DND-41 (cell line): ENCODE measurements around the gene MED12L.
"Not testable (repeated sequence)": the region's sequence is repeated elsewhere in the genome, so short reads cannot be mapped to it uniquely, and the experiment has no call there.

Source experiments
- ATAC-seq: fragments of 200-7000 bp; cut with Tn5 transposase; 3 replicates; pipeline ENCODE4 v1.9.1; 2021; ENCODE audit warnings: low read depth; ENCODE audit not compliant: insufficient read depth
- DNase-seq: peaks from one replicate; pipeline ENCODE4 v3.0.0-alpha.2; 2020
- H2AFZ ChIP-seq: 2 replicates; pipeline ENCODE4 v1.6.0; 2012; ENCODE audit warnings: low read depth, low read length
- H3K27ac ChIP-seq: 2 replicates; pipeline ENCODE4 v1.5.1; 2012; ENCODE audit warnings: low read length, inconsistent platforms
- H3K27me3 ChIP-seq: fragments of 200-600 bp; sonication (generic); 2 replicates; pipeline ENCODE4 v1.6.0; 2012; ENCODE audit warnings: low read length, mild to moderate bottlenecking, inconsistent platforms; ENCODE audit not compliant: insufficient read depth, poor library complexity
- H3K36me3 ChIP-seq: 2 replicates; pipeline ENCODE4 v1.5.1; 2012; ENCODE audit warnings: low read length, inconsistent platforms; ENCODE audit not compliant: insufficient read depth
- H3K4me1 ChIP-seq: 2 replicates; pipeline ENCODE4 v1.5.1; 2012; ENCODE audit warnings: mild to moderate bottlenecking, low read length; ENCODE audit not compliant: insufficient read depth
- H3K4me2 ChIP-seq: 2 replicates; pipeline ENCODE4 v1.6.0; 2012; ENCODE audit warnings: mild to moderate bottlenecking, moderate library complexity, low read length, inconsistent platforms; ENCODE audit not compliant: insufficient read depth
- H3K4me3 ChIP-seq, 2 experiments: fragments of 200-600 bp in 1 of 2; shearing (Covaris generic) in 1 of 2; 2 replicates each; pipeline ENCODE4 v1.5.1; 2012 to 2016; ENCODE audit warnings: inconsistent platforms in 2 of 2, low read length in 2 of 2, mild to moderate bottlenecking in 2 of 2, low read depth in 1 of 2, moderate library complexity in 1 of 2
- H3K79me2 ChIP-seq: 2 replicates; pipeline ENCODE4 v1.6.0; 2012; ENCODE audit warnings: low read length, inconsistent platforms; ENCODE audit not compliant: insufficient read depth
- H3K9ac ChIP-seq: 2 replicates; pipeline ENCODE4 v1.6.0; 2012; ENCODE audit warnings: low read depth, mild to moderate bottlenecking, inconsistent platforms, low read length, moderate library complexity
- H3K9me3 ChIP-seq: 2 replicates; pipeline ENCODE4 v1.5.1; 2012; ENCODE audit warnings: low read length, moderate library complexity, mild to moderate bottlenecking, inconsistent platforms; ENCODE audit not compliant: insufficient read depth, severe bottlenecking
- H4K20me1 ChIP-seq: 2 replicates; pipeline ENCODE4 v1.6.0; 2012; ENCODE audit warnings: low read length; ENCODE audit not compliant: insufficient read depth
- CTCF ChIP-seq: IDR thresholded peaks from 2 replicates; pipeline ENCODE4 v1.5.1; 2012; ENCODE audit warnings: borderline replicate concordance, low read length, moderate library complexity, mild to moderate bottlenecking; ENCODE audit not compliant: poor library complexity, severe bottlenecking; ENCODE audit errors: extremely low read depth
- EZH2 ChIP-seq: IDR thresholded peaks from 3 replicates; pipeline ENCODE4 v1.6.1; 2012; ENCODE audit warnings: borderline replicate concordance, low read depth, mild to moderate bottlenecking, moderate library complexity, low read length, inconsistent platforms; ENCODE audit not compliant: severe bottlenecking

Gene MED12L

GRCh38 chr3:151058740-151059139, 26.7 kb upstream of the MED12L start:
- no peak for DNase-seq
- Histone ChIP-seq H3K79me2 (no peaks in the 10 kb centered on the region), H3K4me1 (no peaks in the 10 kb centered on the region), H3K4me2 (no peak overlapping the region), H3K27me3 (peaks cover 5% of the 10 kb centered on the region), H3K4me3 (no peak overlapping the region), H4K20me1 (no peaks in the 10 kb centered on the region), H3K36me3 (no peaks in the 10 kb centered on the region), H3K9ac (no peak overlapping the region), H3K27ac (no peak overlapping the region), H2AFZ (no peak overlapping the region), H3K9me3 (no peaks in the 10 kb centered on the region)
- no peak for ATAC-seq
- TF ChIP-seq CTCF (no peak), EZH2 (no peak)

GRCh38 chr3:151062611-151063010, 22.9 kb upstream of the MED12L start:
- TF ChIP-seq EZH2 (no peak), CTCF (no peak)
- Histone ChIP-seq H3K4me3 (no peak overlapping the region), H3K4me2 (no peak overlapping the region), H3K9ac (no peak overlapping the region), H3K9me3 (no peaks in the 10 kb centered on the region), H2AFZ (no peak overlapping the region), H3K79me2 (no peaks in the 10 kb centered on the region), H3K27ac (no peak overlapping the region), H3K27me3 (no peaks in the 10 kb centered on the region), H3K4me1 (no peaks in the 10 kb centered on the region), H3K36me3 (no peaks in the 10 kb centered on the region), H4K20me1 (no peaks in the 10 kb centered on the region)
- no peak for DNase-seq
- ATAC-seq, result no peak

GRCh38 chr3:151067158-151067557, 18.3 kb upstream of the MED12L start:
- H3K4me2 ChIP-seq, result no peak overlapping the region
- H3K4me3 ChIP-seq, result no peak overlapping the region
- no peak overlapping the region for H3K9ac ChIP-seq
- TF ChIP-seq CTCF (peak; percentile 69), EZH2 (no peak)
- H3K9me3 ChIP-seq, result no peaks in the 10 kb centered on the region
- H3K27me3 ChIP-seq, result peaks cover 3% of the 10 kb centered on the region
- no peaks in the 10 kb centered on the region for H3K36me3 ChIP-seq
- H2AFZ ChIP-seq, result no peak overlapping the region
- DNase-seq (peak; percentile 40), ATAC-seq (peak; percentile 83)
- no peaks in the 10 kb centered on the region for H4K20me1 ChIP-seq
- no peaks in the 10 kb centered on the region for H3K79me2 ChIP-seq
- H3K4me1 ChIP-seq, result no peaks in the 10 kb centered on the region
- no peak overlapping the region for H3K27ac ChIP-seq

GRCh38 chr3:151072842-151073241, 12.6 kb upstream of the MED12L start:
- not testable (repeated sequence) for H3K4me1 ChIP-seq

More at GRCh38 chr3:151072842-151073241, 12.6 kb upstream of the MED12L start:
- not testable (repeated sequence) for H3K36me3 ChIP-seq, H3K9ac ChIP-seq, DNase-seq, H3K27ac ChIP-seq, H3K9me3 ChIP-seq, H3K4me2 ChIP-seq, H3K4me3 ChIP-seq, ATAC-seq, H3K79me2 ChIP-seq, H4K20me1 ChIP-seq, H2AFZ ChIP-seq, H3K27me3 ChIP-seq
